ENCODE data around the gene ZXDC.

ZXDC gene

DNA sequence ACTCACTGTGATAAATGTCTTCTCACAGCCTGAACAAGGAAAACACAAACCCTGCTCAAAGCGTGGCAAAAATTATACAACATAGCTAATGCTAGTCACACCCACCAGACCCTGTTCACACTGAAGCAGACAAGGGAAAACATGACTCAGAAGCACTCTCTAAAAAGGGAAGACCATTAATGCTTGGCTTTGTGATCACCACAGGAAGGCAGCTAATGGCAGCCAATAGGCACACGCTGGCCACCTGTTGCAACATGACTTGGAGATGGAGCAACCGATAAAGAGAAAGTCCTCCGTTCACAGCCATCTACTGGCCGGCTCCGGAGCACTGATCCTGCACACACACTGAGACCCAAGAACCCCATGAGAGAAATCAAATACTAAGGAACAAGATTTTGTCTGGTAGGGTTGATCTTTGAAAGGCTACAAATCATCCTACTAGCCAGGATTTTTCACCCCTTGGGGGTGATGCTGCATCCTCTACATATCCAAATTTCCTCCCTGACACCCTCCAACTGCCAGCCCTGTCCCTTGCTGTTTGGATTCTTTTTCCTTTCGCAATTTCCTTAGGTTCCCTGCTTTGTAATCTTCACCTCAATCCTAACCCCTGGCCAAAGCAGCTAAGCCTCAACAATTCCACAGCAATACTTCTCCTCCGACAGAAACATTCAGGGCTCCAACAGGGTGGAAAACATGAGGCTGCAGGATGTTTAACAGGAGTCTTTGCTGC is 3.2 kb downstream of the ZXDC start:
- DNase-seq: no peak

DNA sequence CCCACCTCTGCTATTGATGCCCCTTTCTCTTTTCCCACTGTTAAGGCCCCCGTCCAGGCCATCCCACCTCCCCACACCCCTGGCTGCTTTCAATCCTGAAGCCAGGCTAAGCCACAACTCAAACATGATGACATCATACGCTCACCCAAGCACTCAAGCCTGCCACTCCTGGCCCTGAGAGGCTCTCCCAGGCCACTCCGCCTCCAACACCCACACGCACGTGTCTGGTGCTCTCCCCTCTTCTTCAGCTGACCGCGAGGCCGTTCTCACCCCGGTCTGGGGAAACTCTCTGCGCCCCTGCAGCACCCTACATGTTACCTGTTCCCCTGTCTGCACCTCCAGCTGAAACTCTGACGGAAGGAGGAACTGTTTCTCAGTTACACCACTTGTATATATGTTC is 6.2 kb downstream of the ZXDC start:
- DNase-seq: no peak

DNA sequence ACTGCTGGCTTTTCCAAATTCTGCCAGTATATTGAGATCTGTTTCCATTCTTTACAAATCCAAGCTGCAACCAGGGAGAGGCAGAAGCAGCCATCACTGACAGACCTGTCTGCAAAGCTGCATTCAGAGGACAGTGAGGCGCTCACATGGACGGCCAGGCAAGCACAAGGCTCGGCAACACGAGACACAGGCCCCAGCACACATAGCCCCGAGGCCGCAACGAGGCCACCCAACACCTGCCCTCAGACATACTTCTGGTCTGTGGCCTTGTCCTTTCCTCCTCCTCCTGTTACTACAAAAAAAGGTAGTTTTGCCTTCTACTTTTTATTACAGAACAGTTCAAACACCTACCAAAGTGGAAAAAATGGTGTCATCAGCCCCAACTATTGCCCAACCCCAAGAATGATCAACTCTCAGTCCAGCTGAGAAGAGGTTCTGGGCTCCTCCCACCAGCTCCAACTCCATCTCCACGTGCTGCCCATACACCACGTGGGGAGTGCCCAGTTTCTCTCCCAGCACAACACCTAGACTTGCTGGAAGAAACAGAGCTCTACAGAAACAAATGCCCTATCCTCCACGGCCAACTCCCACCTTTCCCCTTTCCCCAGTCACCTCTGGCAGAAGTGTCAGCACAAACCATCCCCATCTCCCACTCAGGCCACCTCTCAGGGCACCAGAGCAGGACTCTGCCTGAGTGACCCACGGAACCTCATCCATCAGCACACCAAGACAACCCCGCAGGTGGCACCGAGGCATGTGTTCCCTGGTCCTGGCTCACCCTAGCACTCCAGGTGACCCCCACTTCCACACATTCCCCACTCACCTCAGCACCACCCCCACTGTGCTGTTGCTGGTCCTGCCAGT is 7.4 kb downstream of the ZXDC start:
- DNase-seq: no peak

GRCh38 chr3:126467611-126467955 is 8.1 kb downstream of the ZXDC start:
- no peak for DNase-seq

DNA sequence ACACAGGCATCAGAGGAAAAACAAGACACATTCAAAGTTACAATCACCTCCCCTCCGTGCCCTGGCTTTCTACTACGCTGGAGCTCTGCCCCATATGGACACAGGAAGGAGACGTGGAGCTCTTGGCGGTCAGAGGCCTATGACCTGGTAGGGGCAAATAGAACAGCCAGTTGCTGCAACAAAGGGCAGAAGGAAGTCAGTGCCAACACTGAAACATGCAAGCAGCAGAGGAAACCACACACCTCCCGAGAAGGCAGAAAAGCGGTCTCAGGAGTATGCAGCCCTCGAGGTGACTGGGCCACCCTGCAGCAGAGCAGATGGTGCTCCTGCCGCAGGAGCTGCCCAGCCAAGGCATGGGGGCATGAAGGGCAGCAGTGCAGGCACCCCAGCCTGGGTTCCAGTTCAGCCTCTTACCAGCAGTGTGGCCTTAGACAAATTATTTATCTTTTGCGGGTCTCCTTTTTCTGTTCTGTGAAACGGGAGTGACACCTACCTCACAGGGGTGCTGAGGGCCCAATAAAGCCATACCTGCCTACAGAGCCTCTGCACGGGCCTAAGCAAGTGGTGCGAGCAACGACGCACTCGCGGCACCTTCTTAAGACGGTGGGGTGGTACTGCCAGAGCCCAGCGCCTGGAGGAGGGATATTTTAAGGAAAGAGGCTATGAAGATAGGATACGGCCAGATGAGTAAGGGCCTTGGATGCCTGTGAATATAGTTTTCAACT is 8.6 kb downstream of the ZXDC start:
- no peak for DNase-seq

- no peak for DNase-seq
Observed at GRCh38 chr3:126465928-126466544, 9.7 kb downstream of the ZXDC start.

GRCh38 chr3:126464997-126465396 is 10.7 kb downstream of the ZXDC start:
- no peak for DNase-seq

DNA sequence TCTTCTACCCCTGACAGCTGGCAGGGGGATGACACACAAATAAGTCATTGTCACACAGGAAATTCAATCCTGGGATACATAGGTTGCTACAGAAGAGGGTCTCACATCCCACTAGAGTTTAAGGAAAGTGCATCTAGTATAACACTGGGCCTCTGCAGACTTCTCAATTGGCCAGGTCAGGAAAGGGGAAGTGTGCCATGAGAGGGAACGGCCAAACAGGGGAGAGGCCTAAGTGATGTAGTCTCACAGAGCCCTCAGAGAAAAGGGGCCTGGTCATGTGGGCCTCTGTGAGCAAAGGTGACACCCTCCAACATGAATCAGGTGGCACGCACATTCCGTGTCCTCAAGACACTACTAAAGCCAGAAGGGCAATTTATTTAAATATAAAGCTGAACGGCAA is 11.2 kb downstream of the ZXDC start:
- DNase-seq: no peak

GRCh38 chr3:126464093-126464492 is 11.6 kb downstream of the ZXDC start:
- DNase-seq: no peak

DNA sequence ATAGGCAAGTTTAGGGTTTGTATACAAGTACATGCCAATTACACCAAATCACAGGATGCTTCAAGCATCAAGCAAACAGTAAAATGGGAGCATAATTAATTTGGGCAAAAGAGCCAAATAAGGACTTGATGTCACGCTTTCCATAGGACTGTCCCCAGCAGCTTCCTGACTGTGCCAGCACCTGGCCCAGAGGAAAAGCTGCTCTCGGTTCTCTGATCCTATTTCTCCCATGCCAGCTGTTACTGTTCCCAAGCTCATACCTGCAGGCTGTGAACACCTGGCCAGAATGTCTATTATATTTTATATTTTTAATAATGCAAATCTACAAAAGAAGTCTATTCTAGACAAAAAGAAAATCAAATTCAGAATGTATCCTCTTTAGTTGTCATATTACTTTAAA is 12.2 kb downstream of the ZXDC start:
- no peak for DNase-seq

- DNase-seq: no peak
Observed at GRCh38 chr3:126461450-126462070, 14.1 kb downstream of the ZXDC start.

DNA sequence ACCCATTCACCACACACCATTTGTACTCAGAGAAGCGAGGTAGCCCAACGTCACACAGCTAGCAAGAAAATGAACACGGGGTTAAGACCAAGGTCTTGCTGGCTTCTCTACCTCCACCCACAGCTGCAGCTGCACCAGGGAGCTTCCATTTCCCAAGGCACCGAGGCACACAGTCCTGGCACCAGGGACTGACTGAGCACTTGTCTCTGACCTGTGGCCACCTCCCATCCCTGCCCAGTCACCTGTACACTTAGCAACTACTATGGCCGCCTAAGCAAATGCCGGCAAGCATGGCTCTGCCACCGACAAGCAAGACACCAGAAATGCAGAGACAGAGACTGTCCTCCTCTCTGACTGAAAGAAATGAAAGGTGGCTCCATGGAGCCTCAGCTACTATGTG is 15.3 kb downstream of the ZXDC start:
- DNase-seq: no peak

- no peak for DNase-seq
Observed at GRCh38 chr3:126459763-126460127, 15.9 kb downstream of the ZXDC start.

DNA sequence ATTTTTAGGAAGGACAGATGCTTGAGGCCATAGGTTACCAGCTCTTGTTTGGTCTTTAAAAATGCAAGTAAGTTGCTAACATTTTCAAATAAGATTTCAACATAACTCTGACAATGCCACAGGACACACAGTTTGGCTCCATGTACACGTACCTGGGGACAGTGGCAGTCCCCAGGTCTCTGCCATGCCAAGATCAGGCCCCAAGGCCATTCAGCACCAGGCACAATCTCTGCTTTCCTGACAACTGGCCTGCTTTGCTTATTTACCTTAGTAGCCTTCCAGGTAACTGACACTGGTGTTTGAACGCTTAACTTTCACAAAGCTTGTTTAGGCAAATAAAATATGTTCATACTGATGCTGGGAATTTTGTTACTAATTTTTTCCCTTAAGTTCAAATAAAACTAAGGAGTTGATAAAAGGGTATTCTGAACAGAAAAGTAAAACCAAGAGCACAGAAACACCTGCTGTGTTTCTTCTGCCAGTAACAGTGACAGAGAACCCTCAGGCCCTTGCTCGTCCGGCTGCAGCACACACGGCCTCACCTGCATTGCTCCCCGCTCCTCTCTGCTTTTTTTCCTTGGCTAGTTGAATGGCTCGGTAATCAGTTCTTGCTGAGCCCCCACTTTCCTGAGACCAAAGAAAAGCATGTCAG is 16.5 kb downstream of the ZXDC start:
- no peak for DNase-seq

GRCh38 chr3:126456766-126457388 is 18.8 kb downstream of the ZXDC start:
- no peak for DNase-seq

GRCh38 chr3:126456211-126456610 is 19.5 kb downstream of the ZXDC start:
- DNase-seq: no peak

DNA sequence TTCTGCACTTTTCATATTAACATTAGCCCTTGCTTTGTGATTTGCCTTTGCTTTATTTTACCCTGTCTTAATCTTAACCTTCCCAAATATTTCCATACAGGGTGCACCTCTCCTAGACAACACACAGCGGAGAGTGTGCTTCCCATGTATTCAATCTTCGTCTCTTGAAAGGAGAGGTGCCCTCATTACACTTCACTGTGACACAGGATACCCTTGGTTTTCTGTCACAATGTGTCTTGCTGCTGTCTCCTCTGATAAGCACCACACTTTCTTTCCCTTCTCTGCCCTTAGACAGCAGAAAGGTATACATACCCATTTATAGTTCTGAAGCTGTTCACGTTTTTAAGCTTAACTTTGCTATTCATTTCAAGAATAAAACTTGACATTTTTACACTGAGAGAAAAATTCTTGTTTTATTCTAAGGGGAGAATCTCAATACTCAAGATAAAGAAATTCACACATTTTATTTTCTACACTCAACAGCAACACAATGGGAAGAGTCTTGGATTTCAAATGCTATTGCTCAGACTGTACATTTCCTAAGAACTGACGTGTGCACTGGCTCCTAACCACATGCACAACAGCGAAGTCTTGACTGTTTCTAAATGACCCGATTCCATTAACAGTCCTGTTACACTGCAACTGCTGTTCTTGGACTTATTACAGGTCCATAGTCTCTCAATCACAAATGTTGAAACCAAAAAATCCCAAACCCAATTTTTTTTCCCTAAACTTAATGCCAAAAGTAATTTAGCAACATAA is 21.1 kb downstream of the ZXDC start:
- DNase-seq: no peak

DNA sequence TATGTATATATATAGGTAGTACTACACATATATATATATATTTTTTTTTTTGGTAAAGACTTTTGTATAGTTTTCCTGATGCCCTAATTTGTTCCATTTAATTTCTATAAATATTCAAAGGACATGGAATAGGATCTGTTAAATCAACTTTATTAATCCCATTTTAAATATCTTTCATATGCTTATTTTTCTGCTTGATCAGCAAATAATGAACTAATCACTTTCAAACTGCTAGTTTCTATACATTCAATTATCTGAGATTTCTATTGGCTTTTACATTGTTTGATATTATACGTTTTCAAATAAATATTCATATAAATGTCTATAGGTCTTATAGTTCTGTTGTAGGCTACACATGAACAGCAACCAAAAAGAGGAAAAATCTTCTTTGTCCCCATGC is 21.7 kb downstream of the ZXDC start:
- DNase-seq: no peak

- DNase-seq: no peak
Observed at GRCh38 chr3:126452213-126452612, 23.5 kb downstream of the ZXDC start.

GRCh38 chr3:126451511-126451910 is 24.2 kb downstream of the ZXDC start:
- no peak for DNase-seq

DNA sequence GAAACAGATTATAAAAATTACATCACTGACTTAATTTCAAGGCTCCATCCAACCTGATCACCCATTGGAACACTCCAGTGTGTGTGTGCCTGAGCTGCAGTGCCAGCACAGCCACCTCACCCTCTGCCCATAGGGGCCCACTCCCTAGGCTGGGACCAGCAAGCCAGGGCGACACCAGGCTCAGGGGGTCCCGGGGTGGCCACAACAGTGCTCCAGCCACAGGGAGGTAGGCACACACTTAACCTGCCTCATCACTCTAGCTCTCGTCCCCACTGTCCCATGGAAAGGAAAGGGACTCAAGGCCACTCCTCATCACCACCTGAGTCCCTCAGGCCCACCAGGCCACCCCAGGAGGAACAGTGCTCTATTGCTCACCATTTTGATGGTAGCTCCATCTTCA is 24.9 kb downstream of the ZXDC start:
- DNase-seq: no peak

All from activated CD8-positive, alpha-beta memory T cell treated with anti-CD3 and anti-CD28 coated beads for 24 hours (primary cell).